Stomach (tissue), 9 donors: ENCODE data around the gene GPRIN1. TPM values are rescaled to one million over a fixed set of nuclear protein-coding genes. Genes with fewer than 3 reads are reported as not detected.

Experiments
- DNase-seq, 2 donors: peaks; one replicate each; pipeline versions ENCODE4 v3.0.0 to v3.0.0-alpha.2; 2013 to 2019
- H3K27ac ChIP-seq, 5 donors: fragments of 200-600 bp in 4 of 5; sonication (generic) in 4 of 5; one replicate each; pipeline ENCODE4 v1.5.1; 2013 to 2019; ENCODE audit warnings: mild to moderate bottlenecking in 1 of 5, moderate library complexity in 1 of 5
- H3K27me3 ChIP-seq, 3 donors: fragments of 200-600 bp; sonication (generic); one replicate each; pipeline ENCODE4 v1.5.1; 2017 to 2019; ENCODE audit warnings: mixed run types in 1 of 3
- H3K36me3 ChIP-seq, 4 donors: fragments of 200-600 bp; sonication (generic); 1 replicate in 3 of 4; 2 replicates in 1 of 4; pipeline ENCODE4 v1.5.1; 2016 to 2019
- H3K4me1 ChIP-seq, 4 donors: fragments of 200-600 bp; sonication (generic); one replicate each; pipeline ENCODE4 v1.5.1; 2016 to 2019
- H3K4me3 ChIP-seq, 4 donors: fragments of 200-600 bp; sonication (generic) in 3 of 4; one replicate each; pipeline ENCODE4 v1.5.1; 2016 to 2019; ENCODE audit warnings: mild to moderate bottlenecking in 1 of 4
- H3K9me3 ChIP-seq, 4 donors: fragments of 200-600 bp; sonication (generic); one replicate each; pipeline ENCODE4 v1.5.1; 2016 to 2019
- CTCF ChIP-seq, 7 experiments: fragments of 450-650 bp in 4 of 7; fragments of 200-600 bp in 3 of 7; sonication (generic) in 3 of 7; IDR thresholded peaks; one replicate each; pipeline ENCODE4 v1.5.1; 2016 to 2019; ENCODE audit warnings: antibody characterized with exemption in 7 of 7, control low read depth in 2 of 7, mild to moderate bottlenecking in 1 of 7
- EP300 ChIP-seq: sonication (generic); formaldehyde crosslinking; IDR thresholded peaks from one replicate; pipeline ENCODE4 v1.6.1; 2017; ENCODE audit warnings: antibody characterized with exemption
- POLR2A ChIP-seq, 4 donors: fragments of 450-650 bp; IDR thresholded peaks; one replicate each; pipeline ENCODE4 v1.6.1; 2016; ENCODE audit warnings: antibody characterized with exemption in 4 of 4, control low read depth in 2 of 4, mild to moderate bottlenecking in 1 of 4, moderate library complexity in 1 of 4
- POLR2AphosphoS5 ChIP-seq, 3 donors: sonication (generic); formaldehyde crosslinking; IDR thresholded peaks; one replicate each; pipeline ENCODE4 v1.6.1; 2016; ENCODE audit warnings: antibody characterized with exemption in 3 of 3
- WGBS, 5 donors: extraction: QIAGEN DNeasy Blood & Tissue Kit in 3 of 5; methylation state at CpG; one replicate each; pipeline versions ENCODE4 v1.1.5 to v1.1.7; 2013 to 2018; 5-methylcytosine and 5-hydroxymethylcytosine counted together
- intact Hi-C: fragments of 100-400 bp; cut with DNase I; formaldehyde crosslinking; loops from one replicate; pipeline ENCODE4 v1.15.1; 2023; ENCODE audit warnings: low total_unique reads
- polyA plus RNA-seq, 3 donors: library from polyadenylated mRNA; stranded (reverse); fragments of 200-250 nt; gene quantifications; one replicate each; pipeline ENCODE4 v1.2.3, GENCODE V29; 2013
- total RNA-seq, 5 donors: library from RNA; depleted of rRNA; stranded (reverse); fragments of >200 nt; gene quantifications; one replicate each; pipeline versions ENCODE4 v1.1.0 to v1.2.3, GENCODE V29; 2014 to 2016
- donor health status: healthy with polysubstance abuse.
- donor health status: Bipolar disorder and iron deficiency.
- donor health status: healthy.

Gene GPRIN1
- total and polyA plus RNA-seq, 8 donors, result 0.30 to 1.4 (median 0.59) TPM; not detected in 2

- H3K4me1 ChIP-seq, result no peaks in the 10 kb centered on the region
- no peaks in the 10 kb centered on the region for H3K36me3 ChIP-seq
- H3K9me3 ChIP-seq, result peaks cover 0 to 4% (median 0%) of the 10 kb centered on the region in 4 donors
- no peak for DNase-seq
- no peak overlapping the region for H3K4me3 ChIP-seq
- WGBS, 5 donors, result 61 to 70% (median 67%) methylated on average over 4 of the region's 4 CpGs
- TF ChIP-seq POLR2A (IDR thresholded peaks at IDR 0.05) (no peak), CTCF (IDR thresholded peaks at IDR 0.05) (no peak), POLR2AphosphoS5 (IDR thresholded peaks at IDR 0.05) (no peak), EP300 (no peak)
- no peak overlapping the region for H3K27ac ChIP-seq
- intact Hi-C loops, result no loop called here
- peaks cover 0 to 8% (median 0%) of the 10 kb centered on the region in 3 donors for H3K27me3 ChIP-seq
Measured at GRCh38 chr5:176579323-176579722, 30.6 kb downstream of the GPRIN1 start.

- peak; percentile 80 to 86 for DNase-seq
- WGBS, 5 donors, result 20 to 29% (median 20%) methylated on average over 14 to 15 of the region's 15 CpGs
- Histone ChIP-seq H3K9me3 (no peaks in the 10 kb centered on the region), H3K27me3 (peaks cover 0 to 14% (median 4%) of the 10 kb centered on the region in 3 donors), H3K27ac (no peak overlapping the region), H3K4me1 (peaks cover 0 to 6% (median 0%) of the 10 kb centered on the region in 4 donors), H3K4me3 (no peak overlapping the region), H3K36me3 (no peaks in the 10 kb centered on the region)
- TF ChIP-seq CTCF (IDR thresholded peaks at IDR 0.05) (peak in 5 of 7 experiments; percentile 50 to 80 (median 65)), POLR2AphosphoS5 (IDR thresholded peaks at IDR 0.05) (peak in 1 of 3 donors; percentile 35), EP300 (no peak), POLR2A (IDR thresholded peaks at IDR 0.05) (no peak)
- intact Hi-C loops, result no loop called here
Measured at GRCh38 chr5:176578391-176578808, 31.6 kb downstream of the GPRIN1 start.

- Histone ChIP-seq H3K4me1 (peaks cover 0 to 6% (median 0%) of the 10 kb centered on the region in 4 donors), H3K9me3 (no peaks in the 10 kb centered on the region), H3K27me3 (peaks cover 0 to 22% (median 4%) of the 10 kb centered on the region in 3 donors), H3K4me3 (no peak overlapping the region), H3K36me3 (no peaks in the 10 kb centered on the region), H3K27ac (no peak overlapping the region)
- 86 to 89% (median 88%) methylated on average over 30 to 36 of the region's 36 CpGs for WGBS, 5 donors
- intact Hi-C loops, result no loop called here
- DNase-seq, result no peak
- no peak for TF ChIP-seq CTCF (IDR thresholded peaks at IDR 0.05)
- no peak for TF ChIP-seq POLR2A (IDR thresholded peaks at IDR 0.05)
- no peak for TF ChIP-seq EP300
- no peak for TF ChIP-seq POLR2AphosphoS5 (IDR thresholded peaks at IDR 0.05)
Measured at GRCh38 chr5:176577312-176578176, 32.4 kb downstream of the GPRIN1 start.

GRCh38 chr5:176575488-176576422, 34.2 kb downstream of the GPRIN1 start:
- no peaks in the 10 kb centered on the region for H3K9me3 ChIP-seq
- H3K4me3 ChIP-seq, result no peak overlapping the region
- no peak for TF ChIP-seq POLR2A (IDR thresholded peaks at IDR 0.05)
- no peak for TF ChIP-seq EP300
- no peak for TF ChIP-seq CTCF (IDR thresholded peaks at IDR 0.05)
- no peak for TF ChIP-seq POLR2AphosphoS5 (IDR thresholded peaks at IDR 0.05)
- H3K4me1 ChIP-seq, result peaks cover 0 to 6% (median 0%) of the 10 kb centered on the region in 4 donors
- intact Hi-C loops, result no loop called here
- 79 to 85% (median 82%) methylated on average over 29 to 37 of the region's 37 CpGs for WGBS, 5 donors
- H3K36me3 ChIP-seq, result no peaks in the 10 kb centered on the region
- DNase-seq, result no peak
- H3K27ac ChIP-seq, result no peak overlapping the region
- peaks cover 0 to 28% (median 4%) of the 10 kb centered on the region in 3 donors for H3K27me3 ChIP-seq
